NT2/D1 (cell line): ENCODE data around the gene AFDN.

ENCODE experiments used
- SUZ12 ChIP-seq: IDR thresholded peaks from 2 replicates; pipeline ENCODE4 v1.6.1; 2011; ENCODE audit not compliant: insufficient read length, insufficient read depth; ENCODE audit errors: extremely low read depth
- YY1 ChIP-seq: IDR thresholded peaks from 2 replicates; pipeline ENCODE4 v1.6.1; 2011; ENCODE audit not compliant: insufficient read length, insufficient read depth
- ZNF274 ChIP-seq: IDR thresholded peaks from 2 replicates; pipeline ENCODE4 v1.6.1; 2011; ENCODE audit warnings: mild to moderate bottlenecking, low read depth, low read length

DNA sequence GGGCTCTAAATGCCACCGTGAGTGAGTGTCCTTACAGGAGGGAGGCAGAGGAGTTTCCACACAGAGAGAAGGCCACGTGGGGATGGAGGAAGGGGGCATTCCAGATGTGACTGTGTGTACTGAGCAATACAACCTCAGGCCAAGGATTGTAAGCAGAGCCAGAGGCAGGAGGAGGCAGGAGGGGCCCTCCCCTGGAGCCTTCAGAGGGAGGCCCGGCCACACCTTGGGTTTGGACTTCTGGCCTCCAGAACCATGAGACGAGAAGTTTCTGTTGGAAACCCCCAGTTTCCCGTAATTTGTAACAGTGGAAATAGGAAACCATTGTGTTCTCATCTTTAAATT is 161.4 kb downstream of the AFDN start:
- no peak for TF ChIP-seq YY1
- TF ChIP-seq ZNF274: no peak
- TF ChIP-seq SUZ12: no peak
